HG03135 (cell line): ENCODE data around the gene PIK3R2.
"Not testable (repeated sequence)": the region's sequence is repeated elsewhere in the genome, so short reads cannot be mapped to it uniquely, and the experiment has no call there.

Source experiments
- ATAC-seq: cut with Tn5 transposase; IDR thresholded peaks from one replicate; pipeline ENCODE4 v1.9.1; 2021; ENCODE audit warnings: mild to moderate bottlenecking, moderate library complexity; ENCODE audit not compliant: unreplicated experiment

Gene PIK3R2

GRCh38 chr19:18202397-18202777 is 49.4 kb downstream of the PIK3R2 start:
- no peak for ATAC-seq

- ATAC-seq: no peak
These were observed 49.9 kb downstream of the PIK3R2 start for GRCh38 chr19:18202778-18203407.

DNA sequence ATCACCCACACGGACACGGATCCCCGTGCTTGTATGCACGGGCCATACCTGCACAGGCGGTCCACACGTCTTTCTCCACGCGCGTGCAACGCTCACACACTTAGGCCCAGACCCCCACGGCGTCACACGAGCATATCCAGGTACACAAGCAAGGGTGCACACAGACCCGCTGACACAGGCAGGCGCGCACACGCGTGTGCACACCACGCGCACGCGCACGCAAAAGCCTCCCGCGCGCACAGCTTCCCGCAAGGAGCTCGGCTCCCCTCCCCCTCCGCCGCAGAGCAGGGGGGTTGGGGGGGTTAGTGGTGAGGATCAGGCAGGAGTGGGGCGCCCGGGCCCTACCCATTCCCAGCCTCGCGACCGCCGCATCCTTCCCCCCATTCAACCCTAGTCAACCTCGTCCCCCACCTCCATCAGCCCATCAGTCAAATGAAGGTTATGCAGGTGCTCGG is 50.5 kb downstream of the PIK3R2 start:
- no peak for ATAC-seq

- peak; percentile 88 for ATAC-seq
These were observed 51.0 kb downstream of the PIK3R2 start, which contains the start of gene RAB3A for GRCh38 chr19:18203863-18204393. RAB3A (minus strand) TSS chr19:18204042; CDS start chr19:18202740, 1,302 bp downstream.

DNA sequence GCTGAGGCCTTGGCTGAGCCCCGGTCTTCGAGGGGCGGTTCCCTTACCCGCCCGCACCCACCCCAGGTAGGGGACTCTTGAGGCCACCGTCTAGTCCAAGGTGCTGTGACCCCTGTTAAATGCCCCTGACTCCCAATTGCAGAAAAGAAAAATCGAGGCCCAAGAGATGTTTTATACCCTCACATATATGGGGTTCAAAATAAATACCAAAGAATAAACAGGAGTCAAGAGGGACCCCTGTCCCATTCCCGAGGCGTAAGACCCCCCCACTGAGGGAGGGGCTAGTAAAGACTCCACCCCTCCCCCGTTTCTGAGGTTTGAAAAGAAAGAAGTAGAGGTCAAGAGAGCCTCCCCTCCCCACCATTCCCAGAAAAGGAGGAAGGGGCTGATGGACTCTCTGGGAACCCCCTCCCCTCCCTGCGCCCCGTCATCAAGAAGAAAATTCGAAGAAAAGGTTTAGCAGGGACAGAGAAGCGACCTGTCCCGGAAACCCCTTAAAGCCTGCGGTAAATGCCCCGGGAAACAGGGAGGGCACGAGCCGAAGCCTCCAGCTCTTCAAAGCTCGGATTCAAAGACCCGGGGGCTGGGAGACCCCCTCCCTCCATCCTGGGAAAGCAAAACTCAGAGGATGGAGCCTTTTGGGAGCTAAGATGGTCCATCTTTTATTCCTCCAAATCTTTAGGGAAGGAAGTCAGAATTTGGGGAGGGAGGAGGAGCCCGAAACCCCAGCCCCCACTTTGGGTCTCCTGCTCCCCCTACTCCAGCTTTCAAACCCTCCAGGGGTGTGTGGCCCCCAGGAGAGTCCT is 51.6 kb downstream of the PIK3R2 start:
- peak; percentile 2 for ATAC-seq

DNA sequence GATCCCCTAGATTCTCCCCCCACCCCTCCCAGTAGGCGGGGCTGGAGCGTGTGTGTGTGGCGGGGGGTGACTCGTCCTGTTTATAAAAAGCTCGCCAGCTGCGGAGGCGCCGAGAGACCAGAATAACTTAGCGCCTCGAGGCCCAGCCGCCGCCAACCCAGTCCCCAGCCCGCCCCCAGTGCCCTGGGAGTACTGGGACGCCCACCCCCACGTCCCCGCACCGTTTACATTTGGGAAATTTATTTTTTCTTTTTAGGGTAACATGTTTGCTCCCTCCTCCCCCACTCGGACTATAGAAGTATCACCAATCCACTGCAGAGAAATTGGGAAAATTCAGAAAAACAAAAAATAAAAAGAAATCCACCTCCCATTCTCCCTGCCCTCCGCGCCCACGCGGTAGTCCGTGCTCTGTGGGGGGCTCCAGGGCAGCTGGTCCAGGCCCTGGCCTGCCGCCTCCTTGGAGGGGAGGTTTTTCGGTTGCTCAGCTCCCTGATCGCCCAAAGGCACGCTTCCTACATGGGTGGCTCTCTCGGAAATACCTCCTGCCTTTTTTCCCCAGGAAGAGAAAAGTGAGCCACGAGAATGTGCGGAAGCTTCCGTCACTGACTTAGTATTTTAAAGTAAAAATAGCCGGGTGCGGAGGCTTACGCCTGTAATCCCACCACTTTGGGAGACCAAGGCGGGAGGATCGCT is 52.4 kb downstream of the PIK3R2 start:
- no peak for ATAC-seq

DNA sequence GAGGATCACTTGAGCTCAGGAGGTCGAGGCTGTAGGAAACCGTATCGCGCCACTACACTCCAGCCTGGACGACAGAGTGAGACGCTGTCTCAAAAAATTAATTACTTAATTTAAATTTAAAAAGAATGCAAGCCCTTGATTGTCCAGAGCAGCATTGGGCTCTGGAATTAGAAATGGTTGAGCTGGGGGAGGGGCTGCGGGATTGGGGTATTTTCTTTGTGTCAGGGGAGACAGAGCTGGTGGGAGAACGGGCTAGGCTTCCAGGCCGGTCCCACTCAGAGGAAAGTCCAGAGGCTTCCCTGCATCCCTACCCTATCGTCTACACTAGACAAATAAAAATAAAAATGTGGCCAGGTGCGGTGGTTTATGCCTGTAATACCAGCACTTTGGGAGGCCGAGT is 53.1 kb downstream of the PIK3R2 start:
- ATAC-seq: no peak

DNA sequence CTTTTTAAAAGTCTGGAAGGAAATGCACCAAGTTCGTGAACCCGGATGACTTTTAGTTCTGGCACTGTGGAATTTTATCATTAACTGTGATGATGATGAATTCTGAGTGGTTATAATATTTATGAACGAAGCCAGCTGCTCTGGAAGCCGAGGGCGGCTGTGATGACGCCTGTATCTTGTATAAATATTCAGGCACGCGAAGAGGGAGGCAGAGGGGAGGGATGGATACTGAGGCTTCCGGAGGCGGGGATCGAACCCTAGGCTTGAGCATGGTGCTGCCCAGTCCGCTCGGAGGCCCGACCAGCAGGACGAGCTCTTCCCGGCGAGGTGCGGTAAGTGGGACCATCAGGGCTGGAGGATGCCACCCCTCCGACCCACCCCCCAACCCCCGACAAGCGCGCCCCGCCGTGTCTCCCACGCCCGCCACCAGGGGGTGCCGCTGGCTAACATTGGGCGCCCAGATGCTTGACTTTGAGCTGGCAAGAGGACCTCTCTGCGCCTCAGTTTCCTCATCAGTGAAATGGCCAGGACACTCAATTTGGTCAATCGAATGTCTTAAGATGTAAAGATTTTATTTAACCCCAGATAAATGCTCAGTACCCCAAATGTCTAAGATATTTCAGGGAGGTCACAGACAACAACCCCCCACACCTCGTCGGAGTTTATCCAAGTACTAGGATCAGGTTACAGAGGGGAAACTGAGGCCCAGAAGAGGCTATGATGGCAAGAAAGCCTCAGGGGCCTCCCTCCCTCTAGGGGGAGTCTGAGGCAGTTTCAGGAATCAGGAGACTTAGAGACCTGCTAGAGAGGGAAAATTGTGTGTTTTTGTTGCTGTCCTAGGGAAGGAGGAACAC is 55.4 kb downstream of the PIK3R2 start:
- no peak for ATAC-seq

GRCh38 chr19:18209912-18210311 is 56.9 kb downstream of the PIK3R2 start:
- ATAC-seq: not testable (repeated sequence)

- no peak for ATAC-seq
These were observed 58.7 kb downstream of the PIK3R2 start for GRCh38 chr19:18211683-18212082.

- no peak for ATAC-seq
These were observed 61.9 kb downstream of the PIK3R2 start for GRCh38 chr19:18214779-18215433.

DNA sequence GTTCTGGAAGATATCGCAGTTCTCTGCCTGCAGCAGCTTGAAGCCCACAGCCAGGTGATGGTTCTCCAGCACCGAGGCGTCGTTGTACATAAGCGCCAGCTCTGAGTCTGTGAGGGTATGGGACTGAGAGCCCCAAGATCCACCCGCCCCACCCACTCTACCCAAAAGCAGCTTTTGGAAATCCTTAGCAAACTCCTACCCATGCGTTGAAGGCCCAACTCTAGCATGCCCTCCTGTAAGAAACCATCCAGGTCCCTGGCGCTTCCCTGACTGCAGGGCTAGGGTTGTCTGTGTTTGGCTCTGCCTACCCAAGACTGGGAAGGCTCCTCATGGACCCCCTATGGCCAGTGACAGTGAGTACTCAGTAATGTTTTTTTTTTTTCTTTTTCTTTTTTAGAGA is 63.8 kb downstream of the PIK3R2 start:
- ATAC-seq: no peak

DNA sequence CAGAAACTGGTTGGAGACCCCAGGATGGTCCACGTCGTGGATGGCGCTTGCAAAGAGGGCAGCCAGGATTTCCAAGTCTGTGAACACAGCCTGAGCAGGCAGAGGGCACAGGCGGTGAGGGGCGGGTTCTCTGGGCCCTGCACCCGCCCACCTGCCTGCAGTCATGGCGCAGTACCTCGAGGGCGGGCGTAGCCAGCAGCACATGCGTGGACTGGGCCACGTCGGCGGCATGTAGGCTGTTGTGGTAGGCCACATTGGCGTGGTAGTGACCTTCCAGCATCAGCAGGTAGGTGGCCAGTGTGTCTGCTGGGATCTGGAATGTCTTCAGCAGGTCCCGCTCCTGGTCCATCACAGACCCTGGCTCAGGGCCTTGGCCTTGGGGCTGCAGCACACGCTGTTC is 65.2 kb downstream of the PIK3R2 start:
- no peak for ATAC-seq

- ATAC-seq: no peak
These were observed 65.6 kb downstream of the PIK3R2 start for GRCh38 chr19:18218600-18218999.
